Suprapubic skin (tissue), 4 donors: ENCODE measurements around the gene SLC35E1. TPM values are rescaled to one million over a fixed set of nuclear protein-coding genes. Genes with fewer than 3 reads are reported as not detected.

Source experiments
- DNase-seq, 2 donors: peaks; one replicate each; pipeline ENCODE4 v3.0.0-alpha.2; 2019; ENCODE audit warnings: low spot score in 2 of 2
- H3K27ac ChIP-seq: fragments of 200-600 bp; sonication (generic); one replicate; pipeline ENCODE4 v1.5.1; 2019
- H3K27me3 ChIP-seq: fragments of 200-600 bp; sonication (generic); one replicate; pipeline ENCODE4 v1.5.1; 2019
- H3K36me3 ChIP-seq: fragments of 200-600 bp; sonication (generic); one replicate; pipeline ENCODE4 v1.5.1; 2019
- H3K4me1 ChIP-seq: fragments of 200-600 bp; sonication (generic); one replicate; pipeline ENCODE4 v1.5.1; 2019
- H3K4me3 ChIP-seq: fragments of 200-600 bp; sonication (generic); one replicate; pipeline ENCODE4 v1.5.1; 2019; ENCODE audit warnings: mild to moderate bottlenecking
- H3K9me3 ChIP-seq: fragments of 200-600 bp; sonication (generic); one replicate; pipeline ENCODE4 v1.5.1; 2019
- CTCF ChIP-seq, 2 donors: fragments of 200-600 bp in 1 of 2; fragments of 450-650 bp in 1 of 2; sonication (generic) in 1 of 2; IDR thresholded peaks; one replicate each; pipeline ENCODE4 v1.5.1; 2016 to 2019; ENCODE audit warnings: antibody characterized with exemption in 2 of 2, mild to moderate bottlenecking in 1 of 2, moderate library complexity in 1 of 2
- EP300 ChIP-seq: sonication (generic); formaldehyde crosslinking; IDR thresholded peaks from one replicate; pipeline ENCODE4 v1.6.1; 2017; ENCODE audit warnings: antibody characterized with exemption
- POLR2A ChIP-seq, 2 donors: fragments of 450-650 bp; IDR thresholded peaks; one replicate each; pipeline ENCODE4 v1.6.1; 2017; ENCODE audit warnings: antibody characterized with exemption in 2 of 2, mild to moderate bottlenecking in 2 of 2, moderate library complexity in 2 of 2
- POLR2AphosphoS5 ChIP-seq, 3 donors: sonication (generic); formaldehyde crosslinking; IDR thresholded peaks; one replicate each; pipeline ENCODE4 v1.6.1; 2017; ENCODE audit warnings: antibody characterized with exemption in 3 of 3
- whole genome bisulfite sequencing: methylation state at CpG from one replicate; pipeline ENCODE4 v1.1.5; 2018; 5-methylcytosine and 5-hydroxymethylcytosine counted together
- total RNA-seq, 4 donors: library from RNA; depleted of rRNA; stranded (reverse); fragments of >200 nt; gene quantifications; one replicate each; pipeline ENCODE4 v1.1.0, GENCODE V29; 2016

The SLC35E1 gene
- total RNA-seq, 4 donors from 2014 or later: 49.8 to 64.8 (median 56.3) TPM

DNA sequence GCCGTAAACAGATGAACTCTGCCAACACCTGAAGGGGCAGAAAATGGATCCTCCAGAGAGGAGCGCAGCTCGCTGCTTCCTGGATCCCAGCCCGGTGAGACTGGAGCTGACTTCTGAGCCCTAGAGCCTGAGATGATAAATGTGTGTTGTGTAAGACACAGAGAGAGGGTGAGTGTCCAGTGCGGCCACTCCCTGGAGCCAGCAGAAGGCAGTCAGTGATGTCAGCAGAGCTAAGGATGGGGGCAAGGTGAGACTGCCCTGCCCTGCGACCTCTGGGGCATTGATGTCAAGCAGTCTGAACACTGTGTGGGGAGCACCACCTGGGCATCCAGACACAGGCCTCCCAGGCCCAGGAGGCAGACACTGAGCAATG is 9.7 kb upstream of the SLC35E1 start:
- no peak for DNase-seq
- H3K4me3 ChIP-seq: no peak overlapping the region
- 70% methylated on average over 6 of the region's 6 CpGs for WGBS
- no peaks in the 10 kb centered on the region for H3K27me3 ChIP-seq
- peaks cover 20% of the 10 kb centered on the region for H3K36me3 ChIP-seq
- TF ChIP-seq CTCF (IDR thresholded peaks at IDR 0.05) (no peak), POLR2A (IDR thresholded peaks at IDR 0.05) (no peak), EP300 (no peak), POLR2AphosphoS5 (IDR thresholded peaks at IDR 0.05) (no peak)
- H3K27ac ChIP-seq: peak overlapping the region; percentile 52
- no peaks in the 10 kb centered on the region for H3K9me3 ChIP-seq
- H3K4me1 ChIP-seq: peaks cover 74% of the 10 kb centered on the region

GRCh38 chr19:16581145-16581970 is 9.1 kb upstream of the SLC35E1 start:
- peaks cover 68% of the 10 kb centered on the region for H3K4me1 ChIP-seq
- H3K4me3 ChIP-seq: no peak overlapping the region
- no peaks in the 10 kb centered on the region for H3K9me3 ChIP-seq
- peak overlapping the region; percentile 52 for H3K27ac ChIP-seq
- DNase-seq: no peak
- H3K27me3 ChIP-seq: no peaks in the 10 kb centered on the region
- WGBS: 75% methylated on average over 12 of the region's 12 CpGs
- peaks cover 26% of the 10 kb centered on the region for H3K36me3 ChIP-seq
- TF ChIP-seq CTCF (IDR thresholded peaks at IDR 0.05): no peak
- no peak for TF ChIP-seq POLR2AphosphoS5 (IDR thresholded peaks at IDR 0.05)
- TF ChIP-seq EP300: no peak
- TF ChIP-seq POLR2A (IDR thresholded peaks at IDR 0.05): no peak

- WGBS: 76% methylated on average over 4 of the region's 4 CpGs
- Histone ChIP-seq H3K4me3 (no peak overlapping the region), H3K4me1 (peaks cover 58% of the 10 kb centered on the region), H3K9me3 (no peaks in the 10 kb centered on the region), H3K36me3 (peaks cover 44% of the 10 kb centered on the region), H3K27me3 (no peaks in the 10 kb centered on the region), H3K27ac (no peak overlapping the region)
- no peak for DNase-seq
- TF ChIP-seq CTCF (IDR thresholded peaks at IDR 0.05) (no peak), EP300 (no peak), POLR2A (IDR thresholded peaks at IDR 0.05) (no peak), POLR2AphosphoS5 (IDR thresholded peaks at IDR 0.05) (no peak)
These were observed 7.2 kb upstream of the SLC35E1 start for GRCh38 chr19:16579381-16579780.

- DNase-seq: no peak
- Histone ChIP-seq H3K27me3 (no peaks in the 10 kb centered on the region), H3K4me1 (peaks cover 56% of the 10 kb centered on the region), H3K27ac (no peak overlapping the region), H3K4me3 (no peak overlapping the region), H3K9me3 (no peaks in the 10 kb centered on the region), H3K36me3 (peaks cover 46% of the 10 kb centered on the region)
- WGBS: 85% methylated on average over 16 of the region's 17 CpGs
- no peak for TF ChIP-seq POLR2A (IDR thresholded peaks at IDR 0.05)
- no peak for TF ChIP-seq POLR2AphosphoS5 (IDR thresholded peaks at IDR 0.05)
- no peak for TF ChIP-seq CTCF (IDR thresholded peaks at IDR 0.05)
- TF ChIP-seq EP300: no peak
These were observed 5.3 kb upstream of the SLC35E1 start for GRCh38 chr19:16577531-16577985.

DNA sequence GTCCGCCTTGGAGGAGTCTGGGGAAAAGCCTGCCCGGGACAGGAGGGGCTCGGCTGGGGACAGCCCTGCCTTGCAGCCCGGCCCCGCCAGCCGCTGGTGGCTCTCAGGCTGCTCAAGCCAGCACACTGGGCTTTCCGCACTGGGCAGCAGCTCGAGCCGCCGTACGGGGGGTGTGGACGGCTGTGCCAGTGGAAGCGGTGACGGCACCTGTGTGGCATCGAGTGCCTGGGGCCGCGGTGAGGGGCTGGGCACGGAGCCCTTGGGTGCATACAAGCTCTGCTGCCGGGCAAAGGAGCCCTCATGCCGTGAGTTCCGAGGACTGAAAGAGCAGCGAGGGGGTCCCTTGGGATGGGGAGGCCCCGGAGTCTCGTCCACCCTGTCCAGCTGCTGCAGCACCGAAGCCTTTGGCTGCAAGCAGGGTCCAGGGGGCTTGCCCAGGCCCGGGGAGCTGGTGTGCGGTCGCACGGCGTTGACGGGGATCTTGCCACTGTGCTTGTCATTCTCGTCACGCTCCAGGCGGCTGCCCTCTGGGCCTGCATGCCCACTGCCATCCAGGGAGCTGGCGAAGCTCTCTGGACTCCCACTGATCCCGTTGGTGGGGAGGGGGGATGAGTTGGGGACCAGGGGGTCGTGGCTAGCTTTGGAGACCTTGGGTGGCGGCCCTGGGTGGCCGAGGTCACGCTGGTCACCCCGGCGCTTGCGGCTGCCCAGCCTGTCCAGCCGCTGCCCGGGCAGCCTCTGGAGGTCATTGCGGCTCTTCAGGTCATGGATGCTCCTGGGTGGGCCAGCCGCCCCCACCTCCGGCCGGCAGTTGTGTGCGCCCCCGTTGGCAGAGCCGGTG is 4.7 kb upstream of the SLC35E1 start:
- no peaks in the 10 kb centered on the region for H3K27me3 ChIP-seq
- H3K27ac ChIP-seq: no peak overlapping the region
- H3K4me3 ChIP-seq: no peak overlapping the region
- no peak for TF ChIP-seq POLR2AphosphoS5 (IDR thresholded peaks at IDR 0.05)
- TF ChIP-seq CTCF (IDR thresholded peaks at IDR 0.05): no peak
- TF ChIP-seq POLR2A (IDR thresholded peaks at IDR 0.05): no peak
- TF ChIP-seq EP300: no peak
- H3K4me1 ChIP-seq: peaks cover 50% of the 10 kb centered on the region
- 89% methylated on average over 19 of the region's 52 CpGs for WGBS
- peaks cover 46% of the 10 kb centered on the region for H3K36me3 ChIP-seq
- no peaks in the 10 kb centered on the region for H3K9me3 ChIP-seq
- no peak for DNase-seq
